ENCODE results near the gene AP2M1.
"Not testable (repeated sequence)": the region's sequence is repeated elsewhere in the genome, so short reads cannot be mapped to it uniquely, and the experiment has no call there.

AP2M1 gene

GRCh38 chr3:184157206-184157605, 17.4 kb upstream of the AP2M1 start:
- no peak for DNase-seq (ENCODE audit: low read depth in 2 of 2)

- DNase-seq (ENCODE audit: low read depth in 2 of 2): no peak
Observed at GRCh38 chr3:184158404-184158803, 16.3 kb upstream of the AP2M1 start.

GRCh38 chr3:184160456-184160855, 14.2 kb upstream of the AP2M1 start:
- no peak for DNase-seq (ENCODE audit: low read depth in 2 of 2)

GRCh38 chr3:184162571-184163070, 12.0 kb upstream of the AP2M1 start:
- DNase-seq (ENCODE audit: low read depth in 2 of 2): not testable (repeated sequence)

GRCh38 chr3:184164648-184165330, 9.9 kb upstream of the AP2M1 start:
- no peak for DNase-seq (ENCODE audit: low read depth in 2 of 2)

GRCh38 chr3:184165543-184165942, 9.1 kb upstream of the AP2M1 start:
- no peak for DNase-seq (ENCODE audit: low read depth in 2 of 2)

GRCh38 chr3:184166671-184167070, 8.0 kb upstream of the AP2M1 start:
- no peak for DNase-seq (ENCODE audit: low read depth in 2 of 2)

GRCh38 chr3:184167786-184168185, 6.9 kb upstream of the AP2M1 start:
- no peak for DNase-seq (ENCODE audit: low read depth in 2 of 2)

GRCh38 chr3:184168363-184169120, 6.1 kb upstream of the AP2M1 start:
- no peak for DNase-seq (ENCODE audit: low read depth in 2 of 2)

- no peak for DNase-seq (ENCODE audit: low read depth in 2 of 2)
Observed at GRCh38 chr3:184169896-184170875, 4.5 kb upstream of the AP2M1 start.

GRCh38 chr3:184171562-184171961, 3.1 kb upstream of the AP2M1 start:
- no peak for DNase-seq (ENCODE audit: low read depth in 2 of 2)

- no peak for DNase-seq (ENCODE audit: low read depth in 2 of 2)
Observed at GRCh38 chr3:184172681-184173373, 1.8 kb upstream of the AP2M1 start.

GRCh38 chr3:184173374-184173722, 1.3 kb upstream of the AP2M1 start:
- no peak for DNase-seq (ENCODE audit: low read depth in 2 of 2)

GRCh38 chr3:184174284-184174645, 390 bp upstream of the AP2M1 start:
- no peak for DNase-seq (ENCODE audit: low read depth in 2 of 2)

- no peak for DNase-seq (ENCODE audit: low read depth in 2 of 2)
Observed at GRCh38 chr3:184175506-184175905, 851 bp downstream of the AP2M1 start.

GRCh38 chr3:184175981-184176376, 1.3 kb downstream of the AP2M1 start:
- DNase-seq (ENCODE audit: low read depth in 2 of 2): no peak

GRCh38 chr3:184176377-184177330, 2.0 kb downstream of the AP2M1 start:
- DNase-seq (ENCODE audit: low read depth in 2 of 2): no peak

GRCh38 chr3:184177331-184177731, 2.7 kb downstream of the AP2M1 start:
- no peak for DNase-seq (ENCODE audit: low read depth in 2 of 2)

GRCh38 chr3:184177767-184178306, 3.2 kb downstream of the AP2M1 start:
- DNase-seq (ENCODE audit: low read depth in 2 of 2): no peak

- no peak for DNase-seq (ENCODE audit: low read depth in 2 of 2)
Observed at GRCh38 chr3:184178521-184179138, 4.0 kb downstream of the AP2M1 start.
